ENCODE results near the gene NARS2. TPM values are rescaled to one million over a fixed set of nuclear protein-coding genes. Genes with fewer than 3 reads are reported as not detected.

The NARS2 gene
- total RNA-seq, 1 donor from 2014 or later = 25.5 TPM

DNA sequence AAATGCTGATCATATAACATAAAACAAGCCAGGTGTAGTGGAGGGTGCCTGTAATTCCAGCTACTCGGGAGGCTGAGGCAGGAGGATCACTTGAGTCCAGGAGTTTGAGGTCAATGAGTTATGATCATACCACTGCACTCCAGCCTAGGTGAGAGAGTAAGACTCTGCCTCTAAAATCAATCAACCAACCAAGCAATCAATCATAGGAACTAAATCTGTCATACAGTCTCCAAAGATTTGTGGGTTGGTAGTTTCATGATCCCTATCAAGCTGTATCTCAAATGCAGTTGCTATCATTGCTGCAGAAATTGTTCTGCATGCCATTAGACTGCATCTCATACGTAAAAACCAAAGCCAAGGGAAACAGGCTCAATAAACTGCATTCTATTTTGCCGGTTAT lies 33.1 kb downstream of the NARS2 start:
- Histone ChIP-seq H3K4me3 (ENCODE audit: low read depth, low read length) (no peak overlapping the region), H3K36me3 (ENCODE audit: control insufficient read depth, insufficient read depth, low read length) (no peaks in the 10 kb centered on the region), H3K27me3 (ENCODE audit: control insufficient read depth, insufficient read depth, low read length) (no peaks in the 10 kb centered on the region)
- DNase-seq (ENCODE audit: low read depth) = no peak
- TF ChIP-seq, protein P1, sequence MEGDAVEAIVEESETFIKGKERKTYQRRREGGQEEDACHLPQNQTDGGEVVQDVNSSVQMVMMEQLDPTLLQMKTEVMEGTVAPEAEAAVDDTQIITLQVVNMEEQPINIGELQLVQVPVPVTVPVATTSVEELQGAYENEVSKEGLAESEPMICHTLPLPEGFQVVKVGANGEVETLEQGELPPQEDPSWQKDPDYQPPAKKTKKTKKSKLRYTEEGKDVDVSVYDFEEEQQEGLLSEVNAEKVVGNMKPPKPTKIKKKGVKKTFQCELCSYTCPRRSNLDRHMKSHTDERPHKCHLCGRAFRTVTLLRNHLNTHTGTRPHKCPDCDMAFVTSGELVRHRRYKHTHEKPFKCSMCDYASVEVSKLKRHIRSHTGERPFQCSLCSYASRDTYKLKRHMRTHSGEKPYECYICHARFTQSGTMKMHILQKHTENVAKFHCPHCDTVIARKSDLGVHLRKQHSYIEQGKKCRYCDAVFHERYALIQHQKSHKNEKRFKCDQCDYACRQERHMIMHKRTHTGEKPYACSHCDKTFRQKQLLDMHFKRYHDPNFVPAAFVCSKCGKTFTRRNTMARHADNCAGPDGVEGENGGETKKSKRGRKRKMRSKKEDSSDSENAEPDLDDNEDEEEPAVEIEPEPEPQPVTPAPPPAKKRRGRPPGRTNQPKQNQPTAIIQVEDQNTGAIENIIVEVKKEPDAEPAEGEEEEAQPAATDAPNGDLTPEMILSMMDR (IDR thresholded peaks at IDR 0.05; ENCODE audit: insufficient read depth, low read length, poor library complexity, severe bottlenecking) = no peak

DNA sequence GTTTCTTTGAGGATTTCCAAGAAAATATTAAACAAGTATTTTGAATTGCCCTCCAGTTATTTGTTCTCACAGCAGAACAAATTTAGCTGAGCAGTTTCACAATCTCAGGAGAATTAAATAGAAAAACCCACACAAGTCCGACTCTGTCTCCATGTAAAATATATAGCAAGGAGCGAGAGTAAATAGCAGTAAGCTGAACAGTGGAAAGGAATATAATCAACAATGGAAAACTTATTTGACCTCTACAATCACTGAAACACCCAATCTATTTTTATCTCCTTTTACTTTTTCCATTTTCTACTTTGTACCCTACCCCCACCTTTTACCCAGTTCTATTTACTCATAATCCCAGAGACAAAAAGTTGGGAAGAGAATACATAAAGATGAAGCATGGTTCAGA lies 34.4 kb downstream of the NARS2 start:
- H3K27me3 ChIP-seq (ENCODE audit: control insufficient read depth, insufficient read depth, low read length) = no peaks in the 10 kb centered on the region
- H3K36me3 ChIP-seq (ENCODE audit: control insufficient read depth, insufficient read depth, low read length) = no peaks in the 10 kb centered on the region
- no peak overlapping the region for H3K4me3 ChIP-seq (ENCODE audit: low read depth, low read length)
- no peak for DNase-seq (ENCODE audit: low read depth)
- TF ChIP-seq, protein P1 (IDR thresholded peaks at IDR 0.05; ENCODE audit: insufficient read depth, low read length, poor library complexity, severe bottlenecking) = no peak

DNA sequence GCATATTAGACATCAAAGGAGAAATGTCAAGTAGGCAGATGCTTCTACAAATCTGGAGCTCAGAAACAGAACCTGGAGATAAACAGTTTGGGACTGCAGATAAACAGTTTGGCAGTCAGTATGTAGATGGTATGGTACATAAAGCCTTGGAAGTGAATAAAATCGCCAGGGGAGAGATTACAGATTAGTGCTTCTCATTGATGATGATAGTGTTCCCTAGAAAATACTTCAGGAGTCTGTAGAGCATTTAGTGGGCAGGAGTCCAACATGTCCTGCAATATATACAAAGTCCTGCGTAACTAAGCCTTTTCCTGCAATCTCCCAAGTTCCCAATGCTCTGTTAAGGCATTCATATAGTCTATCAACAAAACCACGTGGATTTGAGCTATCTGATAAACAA lies 35.2 kb downstream of the NARS2 start:
- TF ChIP-seq, protein P1 (IDR thresholded peaks at IDR 0.05; ENCODE audit: insufficient read depth, low read length, poor library complexity, severe bottlenecking) = no peak
- Histone ChIP-seq H3K36me3 (ENCODE audit: control insufficient read depth, insufficient read depth, low read length) (no peaks in the 10 kb centered on the region), H3K4me3 (ENCODE audit: low read depth, low read length) (no peak overlapping the region), H3K27me3 (ENCODE audit: control insufficient read depth, insufficient read depth, low read length) (no peaks in the 10 kb centered on the region)
- DNase-seq (ENCODE audit: low read depth) = no peak

DNA sequence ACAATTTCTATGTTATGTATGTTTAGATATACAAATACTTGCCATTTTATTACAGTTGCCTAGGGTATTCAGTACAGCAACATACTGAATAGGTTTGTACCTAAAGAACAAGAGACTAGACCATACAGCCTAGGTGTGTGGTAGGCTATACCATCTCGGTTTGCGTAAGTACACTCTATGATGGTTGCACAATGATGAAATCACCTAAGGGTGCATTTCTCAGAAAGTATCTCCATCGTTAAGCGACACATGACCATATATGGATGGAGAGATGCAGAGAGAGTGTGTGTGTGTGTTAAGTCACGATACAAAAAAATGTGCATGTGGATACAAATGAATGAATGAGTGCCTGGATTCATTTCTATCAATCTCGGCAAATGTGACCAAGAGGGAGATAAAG lies 37.7 kb downstream of the NARS2 start:
- Histone ChIP-seq H3K36me3 (ENCODE audit: control insufficient read depth, insufficient read depth, low read length) (no peaks in the 10 kb centered on the region), H3K27me3 (ENCODE audit: control insufficient read depth, insufficient read depth, low read length) (no peaks in the 10 kb centered on the region), H3K4me3 (ENCODE audit: low read depth, low read length) (no peak overlapping the region)
- DNase-seq (ENCODE audit: low read depth) = no peak
- TF ChIP-seq, protein P1 (IDR thresholded peaks at IDR 0.05; ENCODE audit: insufficient read depth, low read length, poor library complexity, severe bottlenecking) = no peak

DNA sequence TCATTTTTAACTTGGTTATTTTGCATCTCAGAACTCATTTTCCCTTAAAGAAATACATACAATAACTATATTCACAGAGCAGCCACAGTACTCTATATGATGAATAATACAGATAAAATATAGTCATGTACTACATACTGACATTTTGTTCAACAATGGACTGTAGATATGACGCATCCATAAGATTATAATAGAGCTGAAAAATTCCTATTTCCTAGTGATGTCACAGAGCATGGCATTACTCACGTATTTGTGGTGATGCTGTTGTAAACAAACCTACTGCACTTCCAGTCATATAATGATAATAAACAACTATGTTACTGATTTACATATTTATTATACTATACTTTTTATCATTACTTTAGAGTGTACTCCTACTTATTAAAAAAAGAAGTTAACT lies 38.7 kb downstream of the NARS2 start:
- H3K4me3 ChIP-seq (ENCODE audit: low read depth, low read length) = no peak overlapping the region
- DNase-seq (ENCODE audit: low read depth) = no peak
- no peaks in the 10 kb centered on the region for H3K27me3 ChIP-seq (ENCODE audit: control insufficient read depth, insufficient read depth, low read length)
- TF ChIP-seq, protein P1 (IDR thresholded peaks at IDR 0.05; ENCODE audit: insufficient read depth, low read length, poor library complexity, severe bottlenecking) = no peak
- H3K36me3 ChIP-seq (ENCODE audit: control insufficient read depth, insufficient read depth, low read length) = no peaks in the 10 kb centered on the region

DNA sequence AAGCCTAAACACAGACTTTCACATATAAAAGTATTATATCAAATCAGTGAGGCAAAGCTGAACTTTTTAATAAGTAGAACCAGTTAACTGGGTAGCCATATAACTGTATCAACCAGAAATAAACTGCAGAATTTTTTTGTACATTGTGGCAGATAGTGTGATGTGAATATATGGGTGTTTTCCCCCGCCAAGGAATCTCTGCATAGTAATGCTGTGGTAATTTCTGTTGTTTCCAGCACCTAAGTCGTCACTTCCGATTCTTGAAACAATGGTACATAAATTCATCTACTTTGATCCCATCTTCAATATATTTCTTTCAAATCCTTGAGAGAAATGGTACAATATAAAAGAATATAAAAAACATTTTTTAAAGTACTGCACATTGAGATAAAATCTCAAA lies 39.6 kb downstream of the NARS2 start:
- DNase-seq (ENCODE audit: low read depth) = no peak
- TF ChIP-seq, protein P1 (IDR thresholded peaks at IDR 0.05; ENCODE audit: insufficient read depth, low read length, poor library complexity, severe bottlenecking) = no peak
- no peak overlapping the region for H3K4me3 ChIP-seq (ENCODE audit: low read depth, low read length)

More for the DNA sequence above, 39.6 kb downstream of the NARS2 start:
- Histone ChIP-seq H3K36me3 (ENCODE audit: control insufficient read depth, insufficient read depth, low read length) (no peaks in the 10 kb centered on the region), H3K27me3 (ENCODE audit: control insufficient read depth, insufficient read depth, low read length) (no peaks in the 10 kb centered on the region)

All from kidney epithelial cell (primary cell).